ENCODE measurements around the gene PLAU.

The PLAU gene

DNA sequence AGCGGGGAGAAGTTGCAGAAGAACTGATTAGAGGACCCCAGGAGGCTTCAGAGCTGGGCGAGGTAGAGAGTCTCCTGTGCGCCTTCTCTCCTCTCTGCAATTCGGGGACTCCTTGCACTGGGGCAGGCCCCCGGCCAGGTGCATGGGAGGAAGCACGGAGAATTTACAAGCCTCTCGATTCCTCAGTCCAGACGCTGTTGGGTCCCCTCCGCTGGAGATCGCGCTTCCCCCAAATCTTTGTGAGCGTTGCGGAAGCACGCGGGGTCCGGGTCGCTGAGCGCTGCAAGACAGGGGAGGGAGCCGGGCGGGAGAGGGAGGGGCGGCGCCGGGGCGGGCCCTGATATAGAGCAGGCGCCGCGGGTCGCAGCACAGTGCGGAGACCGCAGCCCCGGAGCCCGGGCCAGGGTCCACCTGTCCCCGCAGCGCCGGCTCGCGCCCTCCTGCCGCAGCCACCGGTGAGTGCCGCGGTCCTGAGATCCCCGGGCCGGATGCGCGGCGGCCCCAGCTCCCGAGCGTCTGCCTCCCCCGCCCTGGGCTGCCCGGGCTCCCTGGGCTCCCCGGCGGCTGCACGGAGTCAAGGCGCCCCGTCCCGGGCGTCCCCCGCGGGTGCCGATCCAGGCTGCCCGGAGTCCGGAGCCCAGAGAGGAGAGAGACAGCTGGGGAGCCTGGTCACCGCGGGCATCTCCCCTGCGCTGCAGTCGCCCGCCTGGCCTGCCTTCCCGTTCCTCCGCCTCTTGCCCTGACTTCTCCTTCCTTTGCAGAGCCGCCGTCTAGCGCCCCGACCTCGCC is at the start of gene PLAU:
Gene PLAU, plus strand, starts transcription at position 369 of the 789 bp plus-strand sequence. CDS start 424 bp downstream, outside the sequence.
- CTCF ChIA-PET, result interaction anchor here (1.0 to 3.6 kb wide), 5 partner anchors 17 to 46 kb away, joined by 3 to 31 read pairs (median 7); no protein-coding TSS in a partner anchor
- POLR2A ChIA-PET, result no interaction called here
- TF ChIP-seq, protein P1, sequence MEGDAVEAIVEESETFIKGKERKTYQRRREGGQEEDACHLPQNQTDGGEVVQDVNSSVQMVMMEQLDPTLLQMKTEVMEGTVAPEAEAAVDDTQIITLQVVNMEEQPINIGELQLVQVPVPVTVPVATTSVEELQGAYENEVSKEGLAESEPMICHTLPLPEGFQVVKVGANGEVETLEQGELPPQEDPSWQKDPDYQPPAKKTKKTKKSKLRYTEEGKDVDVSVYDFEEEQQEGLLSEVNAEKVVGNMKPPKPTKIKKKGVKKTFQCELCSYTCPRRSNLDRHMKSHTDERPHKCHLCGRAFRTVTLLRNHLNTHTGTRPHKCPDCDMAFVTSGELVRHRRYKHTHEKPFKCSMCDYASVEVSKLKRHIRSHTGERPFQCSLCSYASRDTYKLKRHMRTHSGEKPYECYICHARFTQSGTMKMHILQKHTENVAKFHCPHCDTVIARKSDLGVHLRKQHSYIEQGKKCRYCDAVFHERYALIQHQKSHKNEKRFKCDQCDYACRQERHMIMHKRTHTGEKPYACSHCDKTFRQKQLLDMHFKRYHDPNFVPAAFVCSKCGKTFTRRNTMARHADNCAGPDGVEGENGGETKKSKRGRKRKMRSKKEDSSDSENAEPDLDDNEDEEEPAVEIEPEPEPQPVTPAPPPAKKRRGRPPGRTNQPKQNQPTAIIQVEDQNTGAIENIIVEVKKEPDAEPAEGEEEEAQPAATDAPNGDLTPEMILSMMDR (IDR thresholded peaks at IDR 0.05; ENCODE audit: control extremely low read depth, extremely low read depth, low read depth, missing control alignments), result no peak
- DNase-seq (ENCODE audit: extremely low spot score), result peak; percentile 60

DNA sequence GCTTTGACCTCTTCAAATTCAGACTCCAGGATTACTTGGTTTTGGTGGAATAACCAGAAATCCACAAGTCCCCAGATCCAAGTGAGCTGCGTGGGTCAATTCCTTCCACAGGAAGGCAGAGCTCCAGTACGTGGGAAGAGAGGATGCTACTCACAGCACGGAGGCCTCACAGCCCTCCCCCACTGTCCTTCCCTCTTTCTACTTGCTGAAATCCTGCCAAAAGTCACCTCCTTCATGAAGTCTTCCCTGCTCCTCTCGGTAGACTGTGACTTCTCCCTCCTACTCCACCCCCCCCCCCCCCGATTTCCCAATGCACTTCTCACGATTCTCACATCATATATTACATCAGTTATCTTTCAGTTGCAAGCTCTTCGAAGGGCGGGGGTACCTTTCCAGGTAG is 48.9 kb upstream of the PLAU start:
- DNase-seq (ENCODE audit: extremely low spot score), result no peak
- ChIA-PET POLR2A (no interaction called here), CTCF (interaction anchor here (0.9 to 6.1 kb wide), 12 partner anchors 8 to 79 kb away, joined by 3 to 72 read pairs (median 5); no protein-coding TSS in a partner anchor)
- TF ChIP-seq, protein P1 (IDR thresholded peaks at IDR 0.05; ENCODE audit: control extremely low read depth, extremely low read depth, low read depth, missing control alignments), result no peak

GRCh38 chr10:73863039-73863817 is 47.7 kb upstream of the PLAU start:
- TF ChIP-seq, protein P1 (IDR thresholded peaks at IDR 0.05; ENCODE audit: control extremely low read depth, extremely low read depth, low read depth, missing control alignments), result no peak
- CTCF ChIA-PET, result interaction anchor here (1.1 to 6.1 kb wide), 8 partner anchors 11 to 333 kb away, joined by 3 to 72 read pairs (median 8); no protein-coding TSS in a partner anchor
- POLR2A ChIA-PET, result interaction anchor here (0.6 kb wide), 1 partner anchor 767 kb away, joined by 5 read pairs; the partner anchor contains the start of gene P4HA1
- no peak for DNase-seq (ENCODE audit: extremely low spot score)

- CTCF ChIA-PET, result interaction anchor here (0.8 to 6.1 kb wide), 8 partner anchors 12 to 334 kb away, joined by 3 to 72 read pairs (median 9); no protein-coding TSS in a partner anchor
- TF ChIP-seq, protein P1 (IDR thresholded peaks at IDR 0.05; ENCODE audit: control extremely low read depth, extremely low read depth, low read depth, missing control alignments), result no peak
- POLR2A ChIA-PET, result no interaction called here
- DNase-seq (ENCODE audit: extremely low spot score), result no peak
Observed at GRCh38 chr10:73864229-73864628, 46.7 kb upstream of the PLAU start.

GRCh38 chr10:73865107-73865458 is 45.8 kb upstream of the PLAU start:
- ChIA-PET POLR2A (no interaction called here), CTCF (interaction anchor here (1.2 to 6.1 kb wide), 6 partner anchors 12 to 75 kb away, joined by 4 to 72 read pairs (median 11); no protein-coding TSS in a partner anchor)
- TF ChIP-seq, protein P1 (IDR thresholded peaks at IDR 0.05; ENCODE audit: control extremely low read depth, extremely low read depth, low read depth, missing control alignments), result no peak
- no peak for DNase-seq (ENCODE audit: extremely low spot score)
